HS-5 (cell line): ENCODE data around the gene GDPD5.

Experiments
- DNase-seq: peaks from one replicate; pipeline ENCODE4 v3.0.0-alpha.2; 2012; ENCODE audit warnings: low read depth

Gene GDPD5

GRCh38 chr11:75514596-75514995, 11.1 kb downstream of the GDPD5 start:
- DNase-seq: no peak

DNA sequence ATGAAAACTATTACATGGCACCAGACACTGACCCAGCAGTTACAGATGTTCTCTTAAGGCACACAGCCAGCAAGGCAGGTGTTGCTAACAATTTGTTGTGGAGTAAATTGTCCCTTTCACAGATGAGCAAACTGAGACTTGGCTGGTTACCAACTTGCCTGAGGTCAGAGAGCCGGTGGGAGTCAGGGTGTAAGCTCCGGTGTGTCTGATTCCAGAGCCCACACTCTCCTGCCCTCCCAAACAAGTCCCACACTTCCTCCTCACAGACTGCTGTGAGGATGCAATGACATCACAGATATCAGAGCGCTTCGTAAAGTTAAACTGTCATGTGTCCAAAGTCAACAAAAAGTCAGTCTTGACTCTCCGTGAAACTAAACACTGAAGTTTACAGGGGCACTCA, 12.5 kb downstream of the GDPD5 start:
- DNase-seq: no peak

DNA sequence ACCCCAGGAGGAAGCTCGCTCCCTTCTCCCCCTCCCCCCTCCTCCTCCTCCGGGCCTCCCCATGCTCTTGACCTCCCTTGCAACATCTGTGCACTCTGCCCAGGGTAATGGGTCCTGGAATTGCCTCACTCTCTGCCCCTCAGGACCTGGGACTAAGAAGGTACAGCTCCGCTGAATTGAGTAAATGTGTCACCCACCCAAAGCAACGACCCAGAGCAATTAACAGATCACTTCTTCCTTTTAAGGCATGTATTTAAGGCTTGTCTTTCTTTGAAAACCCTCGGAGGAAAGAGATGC, 15.1 kb downstream of the GDPD5 start:
- no peak for DNase-seq

- no peak for DNase-seq
These were observed 15.6 kb downstream of the GDPD5 start for GRCh38 chr11:75510004-75510722.

GRCh38 chr11:75509020-75509720, 16.6 kb downstream of the GDPD5 start:
- DNase-seq: no peak

- no peak for DNase-seq
These were observed 17.6 kb downstream of the GDPD5 start for GRCh38 chr11:75508051-75508561.

- DNase-seq: no peak
These were observed 18.2 kb downstream of the GDPD5 start for GRCh38 chr11:75507571-75507970.

DNA sequence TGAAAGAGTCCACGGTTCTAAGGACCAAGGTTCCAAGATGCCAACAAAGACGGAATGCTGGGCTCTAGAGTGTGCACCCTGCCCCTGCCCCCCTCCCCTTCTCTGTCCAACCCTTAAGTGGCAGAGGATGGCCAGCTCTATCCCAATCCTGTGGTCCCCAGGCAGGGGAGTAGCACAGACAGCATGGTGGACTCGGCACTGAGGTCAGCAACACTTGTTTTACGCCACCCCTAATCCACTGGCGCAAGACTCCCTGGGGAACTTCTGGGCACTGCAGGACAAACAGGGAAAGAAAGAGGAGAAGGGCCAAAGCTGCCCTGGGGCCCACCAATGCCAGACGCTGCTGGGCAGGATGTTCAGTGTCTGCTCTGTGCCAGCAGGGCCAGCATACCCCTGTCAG, 18.9 kb downstream of the GDPD5 start:
- no peak for DNase-seq

- no peak for DNase-seq
These were observed 19.6 kb downstream of the GDPD5 start for GRCh38 chr11:75505916-75506692.

GRCh38 chr11:75504501-75504900, 21.2 kb downstream of the GDPD5 start:
- no peak for DNase-seq

GRCh38 chr11:75503531-75504099, 22.1 kb downstream of the GDPD5 start:
- no peak for DNase-seq

GRCh38 chr11:75502138-75502537, 23.6 kb downstream of the GDPD5 start:
- no peak for DNase-seq

GRCh38 chr11:75500742-75501141, 25.0 kb downstream of the GDPD5 start:
- DNase-seq: no peak

DNA sequence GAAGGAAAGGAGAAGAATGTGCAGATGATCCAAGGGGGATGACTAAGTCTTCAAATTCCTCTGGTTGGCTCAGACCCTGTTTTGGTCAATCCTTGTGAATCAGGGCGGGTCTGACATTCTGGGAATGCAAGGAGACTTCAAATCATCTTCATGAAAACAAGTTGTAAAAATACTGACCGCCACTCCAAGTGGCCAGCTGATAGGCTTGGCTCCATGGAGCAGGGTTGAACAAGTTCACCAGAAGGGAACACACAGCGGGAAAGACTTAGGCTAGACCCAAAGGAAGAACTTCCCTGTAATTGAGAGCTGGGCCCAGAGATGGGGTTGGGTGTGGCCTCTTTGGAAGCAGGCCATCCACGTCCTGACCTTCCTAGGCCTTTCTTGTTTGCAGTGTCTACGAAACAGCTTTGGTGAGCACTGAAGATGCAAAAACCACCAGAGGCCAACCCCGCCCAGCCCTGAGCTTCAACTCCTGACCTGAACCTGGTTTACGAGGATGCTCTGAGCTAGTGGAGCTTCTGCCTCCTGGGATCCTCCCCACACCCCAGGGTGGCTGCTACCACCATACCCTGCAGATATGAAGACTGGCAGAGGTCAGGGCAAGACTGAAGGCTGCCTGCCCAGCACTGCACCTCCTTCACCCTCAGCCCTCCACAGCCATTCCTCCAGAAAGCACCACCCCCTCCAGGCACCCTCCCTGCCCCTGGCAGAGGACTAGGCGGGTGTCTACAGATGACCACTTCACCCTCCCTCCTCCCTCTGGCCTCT, 26.1 kb downstream of the GDPD5 start:
- peak; percentile 95 for DNase-seq

DNA sequence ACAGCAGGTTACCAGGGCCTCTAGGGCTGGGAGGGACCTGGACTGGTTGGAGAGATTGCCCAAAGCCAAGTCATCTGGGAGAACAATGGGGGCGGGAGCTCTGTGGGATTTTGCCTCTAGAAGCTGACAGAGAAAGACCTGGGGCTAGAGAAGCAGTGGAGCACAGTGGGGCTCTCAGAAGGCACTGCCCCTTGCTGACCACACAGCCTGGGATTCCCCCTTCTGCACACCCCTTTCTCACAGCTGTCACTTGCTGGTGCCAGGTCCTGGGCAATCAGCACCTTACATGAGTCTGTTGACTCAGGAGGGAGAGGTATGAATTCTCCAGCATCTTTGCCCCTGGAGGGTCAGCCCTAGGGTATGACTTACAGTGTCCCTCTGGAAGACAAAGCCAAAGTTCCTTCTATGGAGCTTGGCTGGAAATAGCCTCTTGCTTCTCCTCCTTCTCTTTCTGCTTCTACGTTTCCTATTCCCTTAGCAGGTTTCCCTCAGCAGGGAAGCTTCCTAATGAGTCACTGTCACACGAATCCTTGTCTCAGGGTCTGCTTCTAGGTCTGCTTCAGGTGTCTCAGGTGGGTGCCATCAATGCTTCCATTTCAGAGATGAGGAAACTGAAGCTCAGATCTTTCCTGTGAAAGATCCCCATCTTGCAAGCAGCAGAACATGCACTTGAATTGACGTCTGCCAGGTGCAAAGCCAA, 27.0 kb downstream of the GDPD5 start:
- DNase-seq: peak; percentile 16

DNA sequence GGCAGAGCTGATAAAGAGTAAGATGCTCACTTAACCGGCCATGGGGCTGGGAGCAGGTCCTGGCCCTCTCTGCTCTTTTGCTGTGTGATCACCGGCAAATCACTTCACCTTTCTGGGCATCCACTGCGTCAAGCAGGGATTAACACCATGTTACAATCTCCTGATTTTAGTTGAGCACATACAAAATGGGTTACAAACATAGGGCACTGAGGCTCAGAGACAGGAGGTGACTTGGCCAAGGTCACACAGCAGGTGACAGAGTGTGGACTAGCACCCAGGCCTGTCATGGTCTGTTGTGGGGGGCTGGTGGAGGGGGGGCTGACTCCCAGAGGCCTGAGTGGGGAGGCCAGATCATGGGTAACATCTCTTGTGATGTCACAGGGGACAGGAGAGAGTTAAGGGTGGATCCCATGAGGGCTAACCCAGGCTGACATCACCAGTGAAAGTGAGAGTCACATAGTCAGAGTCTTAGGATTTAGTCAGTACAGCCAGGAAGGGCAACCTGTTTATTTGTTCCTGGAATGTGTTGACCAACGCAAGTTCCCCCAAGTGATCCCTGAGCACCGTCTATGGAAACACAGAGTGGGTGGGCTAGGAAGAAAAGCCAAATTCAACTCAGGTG, 27.8 kb downstream of the GDPD5 start:
- DNase-seq: no peak

GRCh38 chr11:75496305-75496752, 29.4 kb downstream of the GDPD5 start:
- no peak for DNase-seq

GRCh38 chr11:75495749-75496304, 29.9 kb downstream of the GDPD5 start:
- DNase-seq: no peak

DNA sequence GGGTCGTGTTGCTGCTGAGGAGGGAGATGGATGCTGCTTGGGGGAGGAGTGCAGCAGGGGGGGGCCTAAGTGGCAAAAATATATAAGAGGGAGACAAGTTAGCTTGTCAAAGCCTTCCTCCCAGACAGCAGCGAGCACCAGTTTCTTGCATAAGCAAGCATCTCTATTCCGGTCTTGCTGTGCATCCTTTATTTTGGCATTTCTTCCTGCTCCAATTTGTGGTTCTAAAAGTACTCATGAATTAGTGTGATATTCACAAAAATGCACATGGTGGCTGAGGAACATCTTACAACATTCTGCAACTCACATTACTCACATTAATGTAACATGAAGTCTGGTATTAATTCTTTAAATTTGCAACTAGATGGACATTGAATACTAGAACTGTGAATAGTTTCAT, 32.1 kb downstream of the GDPD5 start:
- DNase-seq: no peak

GRCh38 chr11:75492181-75492820, 33.4 kb downstream of the GDPD5 start:
- DNase-seq: no peak
